GM12878 (cell line): ENCODE measurements around the gene MR1. TPM values are rescaled to one million over a fixed set of nuclear protein-coding genes. Genes with fewer than 3 reads are reported as not detected.

ENCODE experiments used
- ATAC-seq: fragments of 200-7000 bp; cut with Tn5 transposase; 3 replicates; pipeline ENCODE4 v1.9.1; 2020; ENCODE audit warnings: mild to moderate bottlenecking, moderate library complexity
- BruUV-seq: library from RNA; stranded (reverse); fragments of 400-500 nt; replicated peaks from 2 replicates; lab custom pipeline; 2021; lab: Mats Ljungman, UMichigan
- CTCF ChIA-PET: fragments of 300-600 bp; sonication (Branson Sonifier 250); formaldehyde crosslinking; extraction: SDS; loops from one replicate; lab custom pipeline; 2021; ENCODE audit warnings: inconsistent platforms; lab: Yijun Ruan, JAX
- POLR2A ChIA-PET: fragments of 350-600 bp; formaldehyde crosslinking; extraction: SDS; loops from one replicate; lab custom pipeline; 2021; ENCODE audit warnings: inconsistent platforms; lab: Charles Lee
- RAD21 ChIA-PET: fragments of 300-600 bp; sonication (Branson Sonifier 250); formaldehyde crosslinking; loops from one replicate; lab custom pipeline; 2023; ENCODE audit warnings: antibody characterized with exemption; ENCODE audit not compliant: unreplicated experiment; lab: Charles Lee
- SMC1A ChIA-PET: fragments of 300-600 bp; sonication (Branson Sonifier 250); formaldehyde crosslinking; loops from one replicate; lab custom pipeline; 2023; ENCODE audit not compliant: unreplicated experiment, uncharacterized antibody; lab: Charles Lee
- DNase-seq: peaks from one replicate; pipeline ENCODE4 v3.0.0-alpha.2; 2011; ENCODE audit warnings: low read depth, low spot score
- FAIRE-seq: peaks from 3 replicates; lab custom pipeline; 2011; peaks lifted over from hg19 to GRCh38; lab: Jason Lieb, UNC
- H2AFZ ChIP-seq: 2 replicates; pipeline ENCODE4 v1.6.0; 2011; ENCODE audit warnings: low read depth, low read length, control low read depth; ENCODE audit not compliant: control insufficient read depth
- H3K27ac ChIP-seq: 2 replicates; pipeline ENCODE4 v1.5.1; 2011; ENCODE audit warnings: control low read depth; ENCODE audit not compliant: control insufficient read depth, insufficient read depth
- H3K27me3 ChIP-seq, 2 experiments: replicated peaks in 1 of 2; 2 replicates each; pipeline versions ENCODE4 v1.6.0 to v1.6.1; 2011; ENCODE audit warnings: low read length in 1 of 2; ENCODE audit not compliant: control insufficient read depth in 2 of 2, insufficient read depth in 2 of 2
- H3K36me3 ChIP-seq, 2 experiments: 2 replicates each; pipeline ENCODE4 v1.5.1; 2011; ENCODE audit warnings: low read length in 1 of 2; ENCODE audit not compliant: control insufficient read depth in 2 of 2, insufficient read depth in 2 of 2
- H3K4me1 ChIP-seq: 2 replicates; pipeline ENCODE4 v1.6.1; 2011; ENCODE audit warnings: mild to moderate bottlenecking, low read length, moderate library complexity, mixed read lengths; ENCODE audit not compliant: control insufficient read depth, insufficient read depth
- H3K4me2 ChIP-seq: 2 replicates; pipeline ENCODE4 v1.6.0; 2011; ENCODE audit warnings: control low read depth; ENCODE audit not compliant: control insufficient read depth, insufficient read depth
- H3K4me3 ChIP-seq: fragments of 200-600 bp; sonication (generic); 2 replicates; pipeline ENCODE4 v1.5.1; 2016
- H3K79me2 ChIP-seq: 2 replicates; pipeline ENCODE4 v1.6.0; 2011; ENCODE audit warnings: low read length; ENCODE audit not compliant: control insufficient read depth, insufficient read depth
- H3K9ac ChIP-seq: 2 replicates; pipeline ENCODE4 v1.8.0; 2011; ENCODE audit warnings: low read length, control low read depth, mixed read lengths; ENCODE audit not compliant: control insufficient read depth, insufficient read depth
- H3K9me3 ChIP-seq: replicated peaks from 3 replicates; pipeline ENCODE4 v1.5.1; 2011; ENCODE audit warnings: mild to moderate bottlenecking, low read length; ENCODE audit not compliant: control insufficient read depth, insufficient read depth
- H4K20me1 ChIP-seq: 2 replicates; pipeline ENCODE4 v1.6.0; 2011; ENCODE audit not compliant: control insufficient read depth, insufficient read depth
- DPF2 ChIP-seq: fragments of 450-650 bp; IDR thresholded peaks from 2 replicates; pipeline ENCODE4 v1.6.1; 2017; ENCODE audit warnings: mild to moderate bottlenecking
- EP300 ChIP-seq, 2 experiments: fragments of 150-350 bp in 1 of 2; IDR thresholded peaks; 2 replicates each; pipeline ENCODE4 v1.6.1; 2011 to 2012; ENCODE audit warnings: low read depth in 2 of 2, low read length in 2 of 2, borderline replicate concordance in 1 of 2, improper control_type of control experiment in 1 of 2, inconsistent platforms in 1 of 2; ENCODE audit not compliant: control insufficient read depth in 1 of 2
- ETV6 ChIP-seq, 2 experiments: fragments of 450-650 bp in 1 of 2; IDR thresholded peaks in 1 of 2; conservative IDR thresholded peaks in 1 of 2; 2 replicates each; pipeline ENCODE4 v1.6.1; 2014; ENCODE audit warnings: antibody characterized with exemption in 1 of 2, borderline replicate concordance in 1 of 2, low read depth in 1 of 2, mild to moderate bottlenecking in 1 of 2, moderate library complexity in 1 of 2
- JUND ChIP-seq: IDR thresholded peaks from 2 replicates; pipeline ENCODE4 v1.6.1; 2012; ENCODE audit warnings: low read depth, mild to moderate bottlenecking, low read length, improper control_type of control experiment, moderate library complexity
- LARP7 ChIP-seq: fragments of 450-650 bp; IDR thresholded peaks from 2 replicates; pipeline ENCODE4 v1.6.1; 2017; ENCODE audit warnings: mild to moderate bottlenecking
- MTA3 ChIP-seq: IDR thresholded peaks from 2 replicates; pipeline ENCODE4 v1.6.1; 2012; ENCODE audit warnings: low read length, inconsistent platforms, borderline replicate concordance
- PAX5 ChIP-seq: IDR thresholded peaks from 2 replicates; pipeline ENCODE4 v1.6.1; 2011; ENCODE audit warnings: low read depth, low read length, borderline replicate concordance
- PAX8 ChIP-seq: fragments of 450-650 bp; IDR thresholded peaks from 2 replicates; pipeline ENCODE4 v1.6.1; 2017; ENCODE audit warnings: mild to moderate bottlenecking, moderate library complexity
- ZNF207 ChIP-seq: fragments of 450-650 bp; IDR thresholded peaks from 2 replicates; pipeline ENCODE4 v1.6.1; 2014; ENCODE audit warnings: antibody characterized with exemption, mild to moderate bottlenecking, borderline replicate concordance
- ZNF274 ChIP-seq: IDR thresholded peaks from one replicate; pipeline ENCODE4 v1.8.0; 2011; ENCODE audit not compliant: insufficient read length, insufficient read depth
- ZSCAN29 ChIP-seq: fragments of 450-650 bp; IDR thresholded peaks from 2 replicates; pipeline ENCODE4 v1.6.1; 2017; ENCODE audit warnings: mild to moderate bottlenecking, moderate library complexity
- WGBS: methylation state at CpG from one replicate; pipeline ENCODE4 v1.1.6; 2016; ENCODE audit warnings: low lambda C conversion rate; ENCODE audit not compliant: insufficient replicate concordance, insufficient coverage; ENCODE audit errors: missing lambda C conversion rate; 5-methylcytosine and 5-hydroxymethylcytosine counted together
- in situ Hi-C: fragments of 300-500 bp; cut with MboI; formaldehyde crosslinking; loops from 9 replicates; pipeline ENCODE4 v1.14.3; 2018; ENCODE audit warnings: mixed read lengths
- intact Hi-C: fragments of 100-400 bp; cut with micrococcal nuclease; formaldehyde crosslinking; loops from one replicate; pipeline ENCODE4 v1.14.2; 2022; ENCODE audit not compliant: unreplicated experiment
- polyA plus RNA-seq, 11 experiments: library from polyadenylated mRNA; depleted of rRNA in 4 of 11; unstranded in 6 of 11; stranded (reverse) in 5 of 11; fragments of >200 nt; fragmentation: Nextera tagmentation in 4 of 11; fragmentation: Illumina TruSeq in 1 of 11; extraction: Ambion mirVana in 4 of 11; extraction: Trizol in 1 of 11; gene quantifications; 1 replicate in 1 of 11; 2 replicates in 10 of 11; pipeline versions ENCODE4 v1.2.1 to v1.2.3, GENCODE V29; 2011 to 2016; ENCODE audit warnings: inconsistent platforms in 2 of 11, missing spikeins in 2 of 11, low read depth in 1 of 11
- total RNA-seq, 4 experiments: library from RNA; depleted of rRNA in 3 of 4; stranded (reverse); fragments of >200 nt in 3 of 4; fragmentation: Illumina TruSeq in 1 of 4; extraction: Trizol in 1 of 4; gene quantifications; 2 replicates each; pipeline versions ENCODE4 v1.2.1 to v1.2.3, GENCODE V29; 2013 to 2021
- TF ChIP-seq, protein P1 (sequence below): fragments of 450-650 bp; IDR thresholded peaks from 2 replicates; pipeline ENCODE4 v1.6.1; 2017; ENCODE audit warnings: low read depth, mild to moderate bottlenecking, moderate library complexity
- TF ChIP-seq, protein P2 (sequence below): IDR thresholded peaks from 2 replicates; pipeline ENCODE4 v1.6.1; 2011; ENCODE audit warnings: mild to moderate bottlenecking, low read depth, low read length, moderate library complexity; ENCODE audit not compliant: insufficient replicate concordance
- TF ChIP-seq, protein P3 (sequence below): IDR thresholded peaks from 2 replicates; pipeline ENCODE4 v1.6.1; 2012; ENCODE audit warnings: low read depth, low read length, improper control_type of control experiment
- TF ChIP-seq, protein P4 (sequence below): fragments of 450-650 bp; IDR thresholded peaks from 2 replicates; pipeline ENCODE4 v1.6.1; 2017; ENCODE audit warnings: mild to moderate bottlenecking, low read depth, inconsistent platforms; ENCODE audit not compliant: poor library complexity, severe bottlenecking
- TF ChIP-seq, protein P5 (sequence below): fragments of 450-650 bp; conservative IDR thresholded peaks from 2 replicates; pipeline ENCODE4 v1.6.1; 2017; ENCODE audit warnings: mild to moderate bottlenecking, moderate library complexity

The MR1 gene
- total and polyA plus RNA-seq, 10 of the 15 experiments (the other 5 are each of a cell fraction or from before 2014, with no cell fraction given): 24.7 to 65.9 (median 30.9) TPM

DNA sequence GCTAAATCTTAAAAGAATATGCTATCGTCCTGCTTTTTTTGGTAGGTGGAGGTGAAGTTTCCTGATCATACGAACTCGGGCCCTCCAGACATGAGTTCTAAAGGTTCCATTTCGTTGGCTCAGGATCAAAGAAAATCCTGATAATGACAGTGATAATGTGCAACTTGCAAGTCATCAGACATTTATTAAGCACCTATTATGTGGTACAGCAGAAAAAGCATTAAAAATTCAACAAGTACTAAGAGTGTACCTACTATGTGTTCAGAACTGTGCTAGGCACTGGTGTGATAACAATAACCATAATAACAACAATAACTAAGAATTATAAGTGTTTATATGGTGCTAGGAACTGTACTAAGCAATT lies 50.8 kb downstream of the MR1 start:
- Histone ChIP-seq H3K27me3 (no peaks in the 10 kb centered on the region), H3K36me3 (no peaks in the 10 kb centered on the region), H3K4me3 (no peak overlapping the region), H3K9me3 (no peaks in the 10 kb centered on the region), H3K79me2 (peaks cover 21% of the 10 kb centered on the region), H3K4me2 (no peak overlapping the region), H4K20me1 (no peaks in the 10 kb centered on the region), H3K4me1 (peaks cover 18% of the 10 kb centered on the region), H2AFZ (peak overlapping the region; percentile 61), H3K9ac (no peak overlapping the region), H3K27ac (no peak overlapping the region)
- in situ Hi-C loops: no loop called here
- DNase-seq (no peak), ATAC-seq (no peak), FAIRE-seq (no peak)
- RAD21 ChIA-PET: interaction anchor here (0.8 to 26.9 kb wide), 15 partner anchors 13 to 202 kb away, joined by 3 to 966 read pairs (median 14); partner anchors contain the start of gene MR1
- intact Hi-C loops: loop anchor here (1.0 to 10.0 kb wide), 3 partner anchors 58 to 850 kb away; no protein-coding TSS in a partner anchor
- no peak for TF ChIP-seq JUND
- no peak for TF ChIP-seq ETV6 (conservative IDR thresholded peaks at IDR 0.05 in 1 of 2, IDR thresholded peaks at IDR 0.05 in 1 of 2; ENCODE audit: borderline replicate concordance in 1 of 2, low read depth in 1 of 2)
- TF ChIP-seq PAX8: peak; percentile 35; the same call in 1 of the 2 replicates
- no peak for TF ChIP-seq EP300 (IDR thresholded peaks at IDR 0.05; ENCODE audit: borderline replicate concordance in 1 of 2, control insufficient read depth in 1 of 2, low read depth in 2 of 2, low read length in 2 of 2)
- TF ChIP-seq, protein P1, sequence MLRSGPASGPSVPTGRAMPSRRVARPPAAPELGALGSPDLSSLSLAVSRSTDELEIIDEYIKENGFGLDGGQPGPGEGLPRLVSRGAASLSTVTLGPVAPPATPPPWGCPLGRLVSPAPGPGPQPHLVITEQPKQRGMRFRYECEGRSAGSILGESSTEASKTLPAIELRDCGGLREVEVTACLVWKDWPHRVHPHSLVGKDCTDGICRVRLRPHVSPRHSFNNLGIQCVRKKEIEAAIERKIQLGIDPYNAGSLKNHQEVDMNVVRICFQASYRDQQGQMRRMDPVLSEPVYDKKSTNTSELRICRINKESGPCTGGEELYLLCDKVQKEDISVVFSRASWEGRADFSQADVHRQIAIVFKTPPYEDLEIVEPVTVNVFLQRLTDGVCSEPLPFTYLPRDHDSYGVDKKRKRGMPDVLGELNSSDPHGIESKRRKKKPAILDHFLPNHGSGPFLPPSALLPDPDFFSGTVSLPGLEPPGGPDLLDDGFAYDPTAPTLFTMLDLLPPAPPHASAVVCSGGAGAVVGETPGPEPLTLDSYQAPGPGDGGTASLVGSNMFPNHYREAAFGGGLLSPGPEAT: 0 out of 2 replicates have a peak, but pooled peaks have one; percentile 7
- 0 out of 2 replicates have a peak, but pooled peaks have one; percentile 22 for TF ChIP-seq DPF2
- no peak for TF ChIP-seq MTA3
- 0 out of 2 replicates have a peak, but pooled peaks have one; percentile 4 for TF ChIP-seq ZNF207
- TF ChIP-seq, protein P2, sequence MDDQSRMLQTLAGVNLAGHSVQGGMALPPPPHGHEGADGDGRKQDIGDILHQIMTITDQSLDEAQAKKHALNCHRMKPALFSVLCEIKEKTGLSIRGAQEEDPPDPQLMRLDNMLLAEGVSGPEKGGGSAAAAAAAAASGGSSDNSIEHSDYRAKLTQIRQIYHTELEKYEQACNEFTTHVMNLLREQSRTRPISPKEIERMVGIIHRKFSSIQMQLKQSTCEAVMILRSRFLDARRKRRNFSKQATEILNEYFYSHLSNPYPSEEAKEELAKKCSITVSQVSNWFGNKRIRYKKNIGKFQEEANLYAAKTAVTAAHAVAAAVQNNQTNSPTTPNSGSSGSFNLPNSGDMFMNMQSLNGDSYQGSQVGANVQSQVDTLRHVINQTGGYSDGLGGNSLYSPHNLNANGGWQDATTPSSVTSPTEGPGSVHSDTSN: no peak
- TF ChIP-seq LARP7: no peak
- no peak for TF ChIP-seq ZNF274
- no peak for TF ChIP-seq PAX5
- TF ChIP-seq, protein P3, sequence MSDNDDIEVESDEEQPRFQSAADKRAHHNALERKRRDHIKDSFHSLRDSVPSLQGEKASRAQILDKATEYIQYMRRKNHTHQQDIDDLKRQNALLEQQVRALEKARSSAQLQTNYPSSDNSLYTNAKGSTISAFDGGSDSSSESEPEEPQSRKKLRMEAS: no peak
- 0 out of 2 replicates have a peak, but pooled peaks have one; percentile 5 for TF ChIP-seq ZSCAN29
- TF ChIP-seq, protein P4, sequence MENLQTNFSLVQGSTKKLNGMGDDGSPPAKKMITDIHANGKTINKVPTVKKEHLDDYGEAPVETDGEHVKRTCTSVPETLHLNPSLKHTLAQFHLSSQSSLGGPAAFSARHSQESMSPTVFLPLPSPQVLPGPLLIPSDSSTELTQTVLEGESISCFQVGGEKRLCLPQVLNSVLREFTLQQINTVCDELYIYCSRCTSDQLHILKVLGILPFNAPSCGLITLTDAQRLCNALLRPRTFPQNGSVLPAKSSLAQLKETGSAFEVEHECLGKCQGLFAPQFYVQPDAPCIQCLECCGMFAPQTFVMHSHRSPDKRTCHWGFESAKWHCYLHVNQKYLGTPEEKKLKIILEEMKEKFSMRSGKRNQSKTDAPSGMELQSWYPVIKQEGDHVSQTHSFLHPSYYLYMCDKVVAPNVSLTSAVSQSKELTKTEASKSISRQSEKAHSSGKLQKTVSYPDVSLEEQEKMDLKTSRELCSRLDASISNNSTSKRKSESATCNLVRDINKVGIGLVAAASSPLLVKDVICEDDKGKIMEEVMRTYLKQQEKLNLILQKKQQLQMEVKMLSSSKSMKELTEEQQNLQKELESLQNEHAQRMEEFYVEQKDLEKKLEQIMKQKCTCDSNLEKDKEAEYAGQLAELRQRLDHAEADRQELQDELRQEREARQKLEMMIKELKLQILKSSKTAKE: no peak
- TF ChIP-seq, protein P5, sequence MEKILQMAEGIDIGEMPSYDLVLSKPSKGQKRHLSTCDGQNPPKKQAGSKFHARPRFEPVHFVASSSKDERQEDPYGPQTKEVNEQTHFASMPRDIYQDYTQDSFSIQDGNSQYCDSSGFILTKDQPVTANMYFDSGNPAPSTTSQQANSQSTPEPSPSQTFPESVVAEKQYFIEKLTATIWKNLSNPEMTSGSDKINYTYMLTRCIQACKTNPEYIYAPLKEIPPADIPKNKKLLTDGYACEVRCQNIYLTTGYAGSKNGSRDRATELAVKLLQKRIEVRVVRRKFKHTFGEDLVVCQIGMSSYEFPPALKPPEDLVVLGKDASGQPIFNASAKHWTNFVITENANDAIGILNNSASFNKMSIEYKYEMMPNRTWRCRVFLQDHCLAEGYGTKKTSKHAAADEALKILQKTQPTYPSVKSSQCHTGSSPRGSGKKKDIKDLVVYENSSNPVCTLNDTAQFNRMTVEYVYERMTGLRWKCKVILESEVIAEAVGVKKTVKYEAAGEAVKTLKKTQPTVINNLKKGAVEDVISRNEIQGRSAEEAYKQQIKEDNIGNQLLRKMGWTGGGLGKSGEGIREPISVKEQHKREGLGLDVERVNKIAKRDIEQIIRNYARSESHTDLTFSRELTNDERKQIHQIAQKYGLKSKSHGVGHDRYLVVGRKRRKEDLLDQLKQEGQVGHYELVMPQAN: no peak
- CTCF ChIA-PET: interaction anchor here (0.8 to 38.4 kb wide), 21 partner anchors 8 to 341 kb away, joined by 3 to 1067 read pairs (median 5); no protein-coding TSS in a partner anchor
- no TSS peak for BruUV-seq
- POLR2A ChIA-PET: interaction anchor here (0.6 to 10.4 kb wide), 6 partner anchors 18 to 203 kb away, joined by 3 to 142 read pairs (median 16); no protein-coding TSS in a partner anchor
- 68% methylated on average over 4 of the region's 4 CpGs for WGBS
- SMC1A ChIA-PET: interaction anchor here (0.7 to 39.2 kb wide), 20 partner anchors 9 to 211 kb away, joined by 3 to 1399 read pairs (median 10); partner anchors contain the start of gene MR1
